OCI-LY1 (cell line): ENCODE data around the gene ELF2.

ENCODE experiments used
- CTCF ChIP-seq: fragments of 200-600 bp; sonication (generic), shearing (Covaris generic); IDR thresholded peaks from 2 replicates; pipeline ENCODE4 v1.5.1; 2017; ENCODE audit warnings: mild to moderate bottlenecking, antibody characterized with exemption, low read length, moderate library complexity, mixed read lengths
- EZH2 ChIP-seq: fragments of 200-600 bp; sonication (generic), shearing (Covaris generic); IDR thresholded peaks from 2 replicates; pipeline ENCODE4 v1.8.0; 2017; ENCODE audit warnings: borderline replicate concordance, mixed run types, mild to moderate bottlenecking, antibody characterized with exemption, low read length, moderate library complexity, mixed read lengths

GRCh38 chr4:139054791-139055505 is 122.1 kb downstream of the ELF2 start:
- no peak for TF ChIP-seq CTCF
- TF ChIP-seq EZH2, result no peak
